Lung (tissue), 12 donors: ENCODE results near the gene IGDCC3. TPM values are rescaled to one million over a fixed set of nuclear protein-coding genes. Genes with fewer than 3 reads are reported as not detected.

ENCODE experiments used
- ATAC-seq: fragments of 200-7000 bp; cut with Tn5 transposase; one replicate; pipeline ENCODE4 v1.9.1; 2020; ENCODE audit warnings: moderate number of reproducible peaks; ENCODE audit not compliant: insufficient read depth, low FRiP score
- DNase-seq, 3 donors: peaks; one replicate each; pipeline ENCODE4 v3.0.0-alpha.2; 2013 to 2017
- H3K27ac ChIP-seq, 2 donors: one replicate each; pipeline ENCODE4 v1.5.1; 2013; ENCODE audit warnings: mild to moderate bottlenecking in 2 of 2, moderate library complexity in 2 of 2, control low read depth in 1 of 2, inconsistent platforms in 1 of 2, low read depth in 1 of 2, low read length in 1 of 2
- H3K27me3 ChIP-seq, 3 donors: one replicate each; pipeline ENCODE4 v1.5.1; 2013; ENCODE audit warnings: low read length in 2 of 3; ENCODE audit not compliant: control insufficient read depth in 3 of 3, insufficient read depth in 3 of 3
- H3K36me3 ChIP-seq, 4 donors: one replicate each; pipeline ENCODE4 v1.5.1; 2013; ENCODE audit warnings: low read length in 4 of 4, mild to moderate bottlenecking in 1 of 4, moderate library complexity in 1 of 4; ENCODE audit not compliant: control insufficient read depth in 4 of 4, insufficient read depth in 4 of 4
- H3K4me1 ChIP-seq, 5 donors: one replicate each; pipeline ENCODE4 v1.5.1; 2013; ENCODE audit warnings: low read length in 5 of 5, mild to moderate bottlenecking in 2 of 5, moderate library complexity in 1 of 5; ENCODE audit not compliant: control insufficient read depth in 5 of 5, insufficient read depth in 5 of 5
- H3K4me3 ChIP-seq: one replicate; pipeline ENCODE4 v1.5.1; 2013; ENCODE audit warnings: mild to moderate bottlenecking, control low read depth, moderate library complexity
- H3K9ac ChIP-seq, 2 donors: one replicate each; pipeline ENCODE4 v1.5.1; 2013; ENCODE audit warnings: low read length in 2 of 2, control low read depth in 1 of 2; ENCODE audit not compliant: insufficient read depth in 1 of 2
- H3K9me3 ChIP-seq, 4 donors: one replicate each; pipeline ENCODE4 v1.5.1; 2013; ENCODE audit warnings: low read length in 3 of 4, mild to moderate bottlenecking in 1 of 4, moderate library complexity in 1 of 4; ENCODE audit not compliant: control insufficient read depth in 4 of 4, insufficient read depth in 3 of 4
- WGBS, 2 donors: extraction: QIAGEN DNeasy Blood & Tissue Kit; methylation state at CpG; one replicate each; pipeline ENCODE4 v1.1.7; 2013; 5-methylcytosine and 5-hydroxymethylcytosine counted together
- polyA plus RNA-seq, 2 donors: library from polyadenylated mRNA; stranded (reverse); fragments of 200-250 nt; gene quantifications; one replicate each; pipeline ENCODE4 v1.2.1, GENCODE V29; 2013
- total RNA-seq, 2 donors: library from RNA; depleted of rRNA in 1 of 2; stranded (reverse); fragments of >200 nt in 1 of 2; gene quantifications; one replicate each; pipeline ENCODE4 v1.2.1, GENCODE V29; 2014 to 2021
- TF ChIP-seq, protein P1 (sequence below): IDR thresholded peaks from 2 replicates; pipeline ENCODE4 v1.5.1; 2012; ENCODE audit warnings: mild to moderate bottlenecking; ENCODE audit errors: control extremely low read depth, extremely low read depth
- donor health status: control.
- donor health status: control.
- donor health status: Bipolar disorder and iron deficiency.
- donor health status: healthy.
- donor health status: DM: yes; HTN: yes; CAD: no.

Gene IGDCC3
- total and polyA plus RNA-seq, 4 donors: 0.09 to 1.3 TPM; not detected in 2

GRCh38 chr15:65405791-65406423, 28.1 kb upstream of the IGDCC3 start:
- Histone ChIP-seq H3K4me3 (no peak overlapping the region), H3K4me1 (peaks cover 0 to 11% (median 7%) of the 10 kb centered on the region in 5 donors), H3K27ac (no peak overlapping the region), H3K9ac (no peak overlapping the region), H3K27me3 (no peaks in the 10 kb centered on the region), H3K9me3 (no peaks in the 10 kb centered on the region), H3K36me3 (peaks cover 0 to 15% (median 0%) of the 10 kb centered on the region in 4 donors)
- TF ChIP-seq, protein P1, sequence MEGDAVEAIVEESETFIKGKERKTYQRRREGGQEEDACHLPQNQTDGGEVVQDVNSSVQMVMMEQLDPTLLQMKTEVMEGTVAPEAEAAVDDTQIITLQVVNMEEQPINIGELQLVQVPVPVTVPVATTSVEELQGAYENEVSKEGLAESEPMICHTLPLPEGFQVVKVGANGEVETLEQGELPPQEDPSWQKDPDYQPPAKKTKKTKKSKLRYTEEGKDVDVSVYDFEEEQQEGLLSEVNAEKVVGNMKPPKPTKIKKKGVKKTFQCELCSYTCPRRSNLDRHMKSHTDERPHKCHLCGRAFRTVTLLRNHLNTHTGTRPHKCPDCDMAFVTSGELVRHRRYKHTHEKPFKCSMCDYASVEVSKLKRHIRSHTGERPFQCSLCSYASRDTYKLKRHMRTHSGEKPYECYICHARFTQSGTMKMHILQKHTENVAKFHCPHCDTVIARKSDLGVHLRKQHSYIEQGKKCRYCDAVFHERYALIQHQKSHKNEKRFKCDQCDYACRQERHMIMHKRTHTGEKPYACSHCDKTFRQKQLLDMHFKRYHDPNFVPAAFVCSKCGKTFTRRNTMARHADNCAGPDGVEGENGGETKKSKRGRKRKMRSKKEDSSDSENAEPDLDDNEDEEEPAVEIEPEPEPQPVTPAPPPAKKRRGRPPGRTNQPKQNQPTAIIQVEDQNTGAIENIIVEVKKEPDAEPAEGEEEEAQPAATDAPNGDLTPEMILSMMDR: no peak
- ATAC-seq (no peak), DNase-seq (no peak)
- WGBS, 2 donors: 91 to 93% methylated on average over 7 of the region's 7 CpGs

- ATAC-seq: no peak
- Histone ChIP-seq H3K9me3 (no peaks in the 10 kb centered on the region), H3K4me3 (no peak overlapping the region), H3K27ac (no peak overlapping the region), H3K36me3 (peaks cover 0 to 15% (median 2%) of the 10 kb centered on the region in 4 donors), H3K4me1 (peaks cover 0 to 16% (median 7%) of the 10 kb centered on the region in 5 donors), H3K9ac (no peak overlapping the region), H3K27me3 (no peaks in the 10 kb centered on the region)
- no peak for DNase-seq
- TF ChIP-seq, protein P1: no peak
- 77 to 84% methylated on average over 6 of the region's 6 CpGs for WGBS, 2 donors
Observed at GRCh38 chr15:65404186-65404872, 26.5 kb upstream of the IGDCC3 start.

- TF ChIP-seq, protein P1: no peak
- peaks cover 0 to 16% (median 7%) of the 10 kb centered on the region in 5 donors for H3K4me1 ChIP-seq
- no peak overlapping the region for H3K4me3 ChIP-seq
- H3K27me3 ChIP-seq: no peaks in the 10 kb centered on the region
- H3K9me3 ChIP-seq: no peaks in the 10 kb centered on the region
- H3K9ac ChIP-seq: no peak overlapping the region
- ATAC-seq (no peak), DNase-seq (no peak)
- 87 to 95% methylated on average over 4 of the region's 4 CpGs for WGBS, 2 donors
- H3K27ac ChIP-seq: no peak overlapping the region
- peaks cover 0 to 12% (median 2%) of the 10 kb centered on the region in 4 donors for H3K36me3 ChIP-seq
Observed at GRCh38 chr15:65402961-65403360, 25.2 kb upstream of the IGDCC3 start.
